GM10248 (cell line): Measurements from ENCODE around the gene UTRN.

Experiments
- CTCF ChIA-PET: fragments of 300-600 bp; sonication (Branson Sonifier 250); formaldehyde crosslinking; extraction: SDS; loops from one replicate; lab custom pipeline; 2021; ENCODE audit warnings: antibody characterized with exemption; lab: Yijun Ruan, JAX
- POLR2A ChIA-PET: fragments of 350-650 bp; sonication (Branson Sonifier 250); formaldehyde crosslinking; extraction: SDS; loops from one replicate; lab custom pipeline; 2020; ENCODE audit warnings: antibody characterized with exemption; lab: Yijun Ruan, JAX
- DNase-seq: peaks from one replicate; pipeline ENCODE4 v3.0.0; 2012; ENCODE audit errors: extremely low spot score
- TF ChIP-seq, protein P1 (sequence below): IDR thresholded peaks from 2 replicates; pipeline ENCODE4 v1.5.1; 2012; ENCODE audit warnings: mild to moderate bottlenecking, low read depth; ENCODE audit errors: extremely low read depth, missing control alignments, control extremely low read depth

Gene UTRN

GRCh38 chr6:144284783-144285547 is at the start of gene UTRN:
UTRN (plus strand) TSS chr6:144285335; CDS start chr6:144291829, 6,494 bp downstream.
- CTCF ChIA-PET, result interaction anchor here (0.7 to 2.5 kb wide), 3 partner anchors 11 to 185 kb away, joined by 3 to 9 read pairs (median 3); no protein-coding TSS in a partner anchor

DNA sequence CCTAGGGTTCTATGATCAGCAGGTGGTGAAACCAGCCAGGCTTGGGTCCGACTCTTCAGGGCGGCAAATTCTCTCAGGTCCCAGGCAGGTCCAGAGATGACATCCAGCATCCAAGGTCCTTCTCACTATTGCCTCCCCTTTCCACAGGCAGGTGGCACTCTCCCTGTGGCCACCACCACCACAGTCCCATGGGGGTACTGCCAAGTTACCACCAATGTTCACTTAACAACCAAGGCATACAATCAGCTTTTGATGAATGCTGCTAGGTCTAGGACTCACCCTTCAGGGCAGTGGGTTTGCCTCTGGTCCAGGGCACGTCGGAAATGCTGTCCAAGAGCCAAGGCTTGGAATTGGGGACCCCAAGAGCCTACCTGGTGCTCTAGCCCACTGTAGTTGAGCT is 40.4 kb upstream of the UTRN start:
- ChIA-PET CTCF (no interaction called here), POLR2A (no interaction called here)
- DNase-seq, result no peak
- TF ChIP-seq, protein P1, sequence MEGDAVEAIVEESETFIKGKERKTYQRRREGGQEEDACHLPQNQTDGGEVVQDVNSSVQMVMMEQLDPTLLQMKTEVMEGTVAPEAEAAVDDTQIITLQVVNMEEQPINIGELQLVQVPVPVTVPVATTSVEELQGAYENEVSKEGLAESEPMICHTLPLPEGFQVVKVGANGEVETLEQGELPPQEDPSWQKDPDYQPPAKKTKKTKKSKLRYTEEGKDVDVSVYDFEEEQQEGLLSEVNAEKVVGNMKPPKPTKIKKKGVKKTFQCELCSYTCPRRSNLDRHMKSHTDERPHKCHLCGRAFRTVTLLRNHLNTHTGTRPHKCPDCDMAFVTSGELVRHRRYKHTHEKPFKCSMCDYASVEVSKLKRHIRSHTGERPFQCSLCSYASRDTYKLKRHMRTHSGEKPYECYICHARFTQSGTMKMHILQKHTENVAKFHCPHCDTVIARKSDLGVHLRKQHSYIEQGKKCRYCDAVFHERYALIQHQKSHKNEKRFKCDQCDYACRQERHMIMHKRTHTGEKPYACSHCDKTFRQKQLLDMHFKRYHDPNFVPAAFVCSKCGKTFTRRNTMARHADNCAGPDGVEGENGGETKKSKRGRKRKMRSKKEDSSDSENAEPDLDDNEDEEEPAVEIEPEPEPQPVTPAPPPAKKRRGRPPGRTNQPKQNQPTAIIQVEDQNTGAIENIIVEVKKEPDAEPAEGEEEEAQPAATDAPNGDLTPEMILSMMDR, result no peak

More at GRCh38 chr6:144284783-144285547, at the start of gene UTRN:
- TF ChIP-seq, protein P1, result no peak
- peak; percentile 74 for DNase-seq
- POLR2A ChIA-PET, result no interaction called here

GRCh38 chr6:144246988-144247387 is 38.1 kb upstream of the UTRN start:
- ChIA-PET CTCF (interaction anchor here (0.7 to 1.3 kb wide), 3 partner anchors 11 to 24 kb away, joined by 3 to 5 read pairs (median 3); no protein-coding TSS in a partner anchor), POLR2A (no interaction called here)
- DNase-seq, result no peak

DNA sequence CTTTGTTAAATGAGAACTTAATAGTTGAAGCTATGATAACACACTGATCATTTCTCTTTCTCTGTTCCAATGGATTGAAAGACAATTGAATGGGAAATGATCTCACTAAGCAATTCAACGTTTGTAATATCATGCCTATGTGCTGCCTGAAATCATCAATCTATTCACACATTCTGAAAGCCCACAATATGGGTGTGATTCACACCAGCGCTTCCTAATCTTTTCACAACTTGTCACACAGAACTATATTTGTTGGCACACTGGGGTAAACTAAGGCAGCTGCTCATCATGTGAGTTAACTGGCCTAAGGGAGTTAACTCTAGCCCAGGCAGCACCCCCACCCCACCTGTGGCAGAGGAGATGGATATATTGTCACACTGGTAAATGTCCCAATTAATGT is 37.1 kb upstream of the UTRN start:
- ChIA-PET POLR2A (interaction anchor here (0.6 to 0.7 kb wide), 2 partner anchors 247 to 831 kb away, joined by 5 to 7 read pairs; no protein-coding TSS in a partner anchor), CTCF (interaction anchor here (1.6 kb wide), 1 partner anchor 54 kb away, joined by 3 read pairs; no protein-coding TSS in a partner anchor)
- no peak for DNase-seq
- TF ChIP-seq, protein P1, result no peak

More at GRCh38 chr6:144246988-144247387, 38.1 kb upstream of the UTRN start:
- TF ChIP-seq, protein P1, result no peak

DNA sequence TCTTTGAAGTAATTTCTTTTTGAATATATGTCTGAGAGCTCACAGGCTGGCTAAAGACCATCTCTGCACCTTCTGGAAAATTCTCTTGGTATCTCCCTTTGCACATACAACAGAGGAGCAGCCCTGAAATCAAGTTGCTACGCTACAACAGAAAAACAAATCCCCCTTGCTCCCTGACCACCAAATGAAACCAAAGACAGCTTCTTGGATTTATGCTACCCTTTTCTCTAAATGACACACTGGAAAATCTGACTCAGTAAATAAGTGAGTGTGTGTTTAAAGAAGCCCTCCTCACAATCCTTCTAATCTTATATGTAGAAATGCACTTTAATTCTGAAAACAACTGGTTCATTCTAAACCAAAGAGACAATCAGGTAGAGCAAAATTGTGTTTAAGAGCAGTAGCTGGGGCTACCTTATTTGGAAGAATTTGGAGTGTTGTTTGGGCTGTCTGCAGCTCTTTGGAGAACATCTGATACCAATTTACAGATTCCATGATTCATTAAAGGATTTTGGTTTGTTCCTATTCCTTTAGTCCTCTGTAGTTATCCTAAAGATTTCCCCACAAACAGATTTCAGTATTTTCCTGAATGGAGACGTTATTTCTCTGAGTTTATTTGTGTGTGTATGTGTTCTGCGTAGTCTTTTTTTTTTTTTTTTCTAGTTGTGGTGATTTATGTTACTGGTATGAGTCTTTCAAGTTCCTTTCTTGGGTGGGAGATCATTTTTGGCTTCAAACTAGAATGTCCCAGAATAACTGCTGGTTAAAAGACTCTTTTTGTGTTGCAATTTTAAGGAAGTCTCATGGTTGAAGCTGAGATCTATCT is 36.4 kb upstream of the UTRN start:
- CTCF ChIA-PET, result interaction anchor here (1.6 kb wide), 1 partner anchor 53 kb away, joined by 3 read pairs; no protein-coding TSS in a partner anchor
- TF ChIP-seq, protein P1, result no peak
- POLR2A ChIA-PET, result interaction anchor here (0.6 kb wide), 1 partner anchor 832 kb away, joined by 7 read pairs; no protein-coding TSS in a partner anchor
- peak; percentile 26 for DNase-seq

DNA sequence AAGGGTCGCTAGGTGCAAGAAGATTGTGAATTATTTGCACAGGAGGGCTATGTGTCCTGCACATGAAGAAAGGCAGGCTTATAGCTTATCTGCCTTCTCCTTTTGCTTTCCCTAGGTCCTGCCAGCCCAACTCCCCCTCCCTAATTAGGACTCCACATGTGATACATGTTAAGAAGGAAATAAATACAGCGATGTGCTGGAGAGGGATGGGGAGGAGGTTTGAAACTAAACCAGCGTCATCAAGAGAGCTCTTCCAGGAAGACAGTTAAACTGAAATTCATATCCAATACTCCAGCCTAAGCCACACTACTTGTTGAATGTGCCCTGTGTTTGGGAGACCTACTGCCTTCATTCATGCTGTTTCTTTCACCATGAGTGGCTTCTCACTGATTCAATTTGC is 34.9 kb upstream of the UTRN start:
- DNase-seq, result no peak
- TF ChIP-seq, protein P1, result no peak
- CTCF ChIA-PET, result interaction anchor here (0.8 to 1.4 kb wide), 3 partner anchors 16 to 151 kb away, joined by 3 read pairs; no protein-coding TSS in a partner anchor
- POLR2A ChIA-PET, result no interaction called here
